Limb (tissue), 2 donors: ENCODE results near the gene COL24A1.
"Not testable (repeated sequence)": the region's sequence is repeated elsewhere in the genome, so short reads cannot be mapped to it uniquely, and the experiment has no call there.

Source experiments
- DNase-seq, 2 donors: peaks; one replicate each; pipeline ENCODE4 v3.0.0-alpha.2; 2016; ENCODE audit errors: extremely low spot score in 2 of 2

Gene COL24A1

DNA sequence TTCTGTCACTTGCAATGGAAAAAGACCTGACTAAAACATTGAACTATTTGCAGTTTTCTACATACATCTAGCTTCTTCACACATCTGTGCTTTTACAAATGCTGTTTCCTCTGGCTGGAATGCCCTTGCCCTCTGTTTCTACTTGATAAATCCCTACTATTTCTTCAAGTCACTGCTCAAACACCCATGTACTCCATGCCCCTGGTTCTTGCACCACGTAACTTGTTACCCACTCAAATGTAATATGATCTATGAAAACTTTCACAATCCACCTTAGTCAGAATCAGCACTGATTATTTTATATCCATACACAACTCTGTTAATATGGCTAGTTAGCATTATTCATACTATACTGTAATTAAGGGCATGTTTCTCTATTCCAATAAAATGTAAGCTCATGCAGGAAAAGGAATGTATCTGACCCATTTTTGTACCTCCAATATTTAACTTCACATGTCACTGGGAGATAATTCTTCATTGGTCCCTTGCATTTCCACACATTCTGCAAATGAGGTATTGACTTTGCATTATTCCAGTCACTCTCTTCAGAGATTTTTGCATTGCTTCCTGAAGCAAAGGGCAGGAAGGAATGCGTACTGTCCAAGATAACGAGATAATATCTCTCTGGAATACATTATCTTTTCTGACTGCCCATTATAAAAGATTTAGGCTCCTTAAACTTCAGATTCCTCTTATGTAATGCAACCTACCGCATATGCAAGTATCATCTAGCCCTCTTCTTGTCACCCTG, 158.3 kb downstream of the COL24A1 start:
- no peak for DNase-seq

DNA sequence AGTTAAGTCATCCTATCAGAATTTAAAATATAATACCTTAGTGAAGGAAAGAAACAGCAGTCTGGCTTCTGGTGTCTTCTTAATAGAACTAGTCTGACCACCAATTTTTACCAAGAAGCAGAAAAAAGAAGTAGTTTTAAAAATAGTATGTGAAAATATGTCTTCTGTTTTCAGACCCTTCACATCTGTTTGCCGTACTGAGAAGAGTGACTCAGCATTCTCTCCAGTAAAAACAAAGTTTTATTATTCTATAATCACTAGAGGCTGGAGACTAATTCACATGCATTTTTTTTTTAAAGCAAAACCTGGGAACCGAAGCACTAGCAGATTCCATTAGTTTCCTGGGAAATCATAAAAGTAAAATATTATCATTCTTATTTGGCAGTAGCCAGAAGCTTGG, 163.8 kb downstream of the COL24A1 start:
- peak in 1 of 2 donors; percentile 76 for DNase-seq

DNA sequence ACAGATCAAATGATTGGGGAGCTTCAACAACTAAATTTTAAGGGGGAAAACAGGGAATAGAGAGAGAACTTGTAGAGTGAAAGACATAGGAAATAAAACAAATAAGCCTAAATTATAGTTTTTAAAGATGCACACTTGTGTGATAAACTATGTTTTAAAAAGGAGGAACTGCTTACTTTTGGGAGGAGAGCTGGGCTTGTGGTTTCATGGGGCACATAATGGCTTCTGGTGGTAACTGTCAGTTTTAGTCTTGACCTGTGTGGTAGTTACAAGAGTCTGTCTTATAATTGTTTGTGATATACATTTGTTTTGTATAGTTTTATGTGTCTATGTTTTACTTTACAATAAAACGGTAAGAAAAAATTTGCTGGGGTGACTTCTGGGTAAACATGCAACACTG, 165.3 kb downstream of the COL24A1 start:
- DNase-seq: no peak

DNA sequence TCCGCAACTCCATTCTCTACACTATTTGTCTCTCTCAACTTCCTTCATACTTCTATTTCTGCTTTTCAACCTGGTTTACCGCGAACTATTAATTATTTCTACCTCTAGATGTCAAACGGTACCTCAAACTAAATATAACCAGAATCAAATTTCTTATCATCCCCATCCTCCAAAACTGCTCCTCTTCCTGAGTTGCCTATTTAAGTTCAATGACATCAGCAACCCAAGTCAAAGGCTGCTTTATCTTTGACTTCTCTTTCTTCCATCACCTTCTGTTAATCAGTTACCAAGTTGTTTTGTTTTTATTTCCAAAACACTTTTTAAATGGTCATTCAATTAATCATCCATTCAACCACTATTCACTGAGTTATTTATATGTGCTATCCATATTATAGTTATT, 171.9 kb downstream of the COL24A1 start:
- no peak for DNase-seq

DNA sequence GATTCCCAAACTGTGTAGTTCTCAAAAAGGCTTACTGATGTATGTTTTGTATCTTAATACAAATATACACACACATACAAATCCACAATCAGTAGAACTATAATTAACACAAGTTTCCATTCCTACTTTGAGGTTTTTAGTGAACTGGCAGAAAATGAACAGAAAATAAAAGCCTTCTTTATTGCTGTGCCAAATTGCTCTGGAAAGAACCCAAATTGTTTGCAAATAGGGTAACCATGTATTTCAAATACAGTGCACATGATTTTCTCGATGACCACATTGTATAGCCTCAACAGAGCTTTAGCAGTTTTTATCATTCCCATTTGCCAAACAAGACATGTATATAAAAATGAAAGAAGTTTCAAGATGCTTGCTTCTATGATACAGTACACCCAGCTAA, 173.3 kb downstream of the COL24A1 start:
- DNase-seq: no peak

DNA sequence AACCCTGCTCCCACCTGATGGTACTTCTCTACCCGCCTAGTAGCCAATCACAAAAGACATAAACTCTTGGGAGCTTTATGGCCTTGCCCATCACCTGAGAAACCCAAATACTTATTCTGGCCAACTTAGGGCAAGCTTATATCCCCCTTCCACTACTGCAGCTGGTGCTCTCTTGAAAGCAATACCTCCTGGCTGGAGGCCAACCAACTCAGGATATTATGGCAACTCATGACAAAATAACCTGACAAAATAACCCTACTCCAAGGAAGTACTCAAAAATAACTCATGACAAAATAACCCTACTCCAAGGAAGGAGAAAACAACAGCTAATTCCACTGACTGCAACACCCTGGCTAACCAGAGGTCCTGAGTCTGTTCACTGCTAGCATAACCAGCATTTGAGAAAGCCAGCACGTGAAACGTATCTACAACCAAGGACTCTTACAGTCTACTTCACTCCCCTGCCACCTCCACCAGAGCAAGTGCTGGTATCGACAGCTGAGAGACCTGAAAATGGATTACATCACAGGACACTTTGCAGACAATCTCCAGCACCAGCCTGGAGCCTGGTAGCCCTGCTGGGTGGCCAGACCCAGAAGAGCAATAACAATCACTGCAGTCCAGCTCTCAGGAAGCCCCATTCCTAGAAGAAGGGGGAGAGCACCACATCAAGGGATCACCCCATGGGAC, 179.9 kb downstream of the COL24A1 start:
- DNase-seq: no peak

DNA sequence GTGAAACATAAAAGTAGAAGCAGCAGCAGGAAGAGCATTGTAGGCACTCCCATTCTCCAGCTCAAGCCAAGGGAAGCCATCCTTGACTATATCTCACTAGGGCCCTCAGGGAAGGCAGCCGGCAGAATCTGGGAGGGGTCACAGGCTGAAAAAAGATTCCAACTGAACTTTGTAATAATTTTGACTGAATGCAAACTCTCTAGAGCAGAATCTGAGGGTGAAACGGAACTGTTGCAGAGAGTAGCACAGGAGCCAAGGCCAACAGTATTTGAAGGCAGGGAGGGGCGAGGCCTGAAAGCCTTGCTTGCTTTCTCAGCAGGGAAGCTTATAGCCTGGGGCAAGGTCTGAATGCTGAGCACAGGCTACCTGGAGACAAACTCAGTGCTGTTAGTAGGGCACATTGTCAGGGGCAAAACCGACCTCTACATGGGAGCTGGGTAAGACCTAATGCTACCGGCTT, 180.6 kb downstream of the COL24A1 start:
- no peak for DNase-seq

DNA sequence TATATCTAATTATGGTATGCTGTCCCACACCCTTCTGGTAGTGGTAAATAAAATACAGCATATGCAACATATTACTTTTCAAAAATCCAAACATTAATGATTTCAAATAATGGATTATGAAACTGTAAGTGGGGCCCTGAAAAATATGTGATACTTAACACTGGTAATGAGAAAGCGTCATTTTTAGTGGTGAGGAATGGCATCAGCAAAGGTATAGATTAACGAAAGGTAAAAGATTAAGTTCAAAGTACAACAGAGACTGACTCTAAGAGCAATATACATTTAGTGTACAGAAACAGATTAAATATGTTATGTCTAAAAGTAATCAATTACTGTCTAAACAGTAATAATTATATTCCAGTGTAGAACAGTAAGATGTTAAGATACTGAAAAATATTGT, 194.1 kb downstream of the COL24A1 start:
- DNase-seq: no peak

DNA sequence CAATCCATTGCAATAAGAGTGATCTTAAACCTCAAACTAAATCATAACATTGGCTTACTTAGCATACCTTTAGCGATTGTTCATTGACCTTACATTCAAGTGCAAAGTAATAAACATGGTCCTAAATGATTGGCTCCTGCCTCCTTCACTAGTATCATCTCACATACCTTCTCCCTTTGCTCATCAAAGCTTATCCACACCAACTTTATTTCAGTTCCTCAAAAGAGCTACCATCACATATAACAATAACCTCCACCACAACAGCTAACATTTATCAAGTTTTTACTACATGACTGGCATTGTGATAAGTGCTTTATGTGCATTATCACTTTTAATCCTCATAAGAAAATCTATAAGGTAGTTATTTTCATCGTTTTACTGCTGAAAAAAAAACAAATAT, 198.8 kb downstream of the COL24A1 start:
- no peak for DNase-seq

DNA sequence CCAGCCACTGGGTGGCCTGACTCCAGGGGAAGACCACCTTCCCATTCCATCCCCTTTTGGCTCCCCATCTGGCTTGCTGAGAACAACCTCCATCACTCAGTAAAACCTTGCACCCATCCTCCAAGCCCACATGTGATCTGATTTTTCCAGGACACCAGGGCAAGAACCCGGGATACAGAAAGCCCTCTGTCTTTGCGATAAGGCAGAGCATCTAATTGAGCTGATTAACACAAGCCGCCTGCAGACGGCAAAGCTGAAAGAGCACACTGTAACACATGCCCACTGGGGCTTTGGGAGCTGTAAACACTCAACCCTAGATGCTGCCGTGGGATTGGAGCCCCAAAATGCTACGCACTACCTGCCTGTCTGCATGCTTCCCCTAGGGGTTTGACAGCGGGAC, 201.4 kb downstream of the COL24A1 start:
- not testable (repeated sequence) for DNase-seq

DNA sequence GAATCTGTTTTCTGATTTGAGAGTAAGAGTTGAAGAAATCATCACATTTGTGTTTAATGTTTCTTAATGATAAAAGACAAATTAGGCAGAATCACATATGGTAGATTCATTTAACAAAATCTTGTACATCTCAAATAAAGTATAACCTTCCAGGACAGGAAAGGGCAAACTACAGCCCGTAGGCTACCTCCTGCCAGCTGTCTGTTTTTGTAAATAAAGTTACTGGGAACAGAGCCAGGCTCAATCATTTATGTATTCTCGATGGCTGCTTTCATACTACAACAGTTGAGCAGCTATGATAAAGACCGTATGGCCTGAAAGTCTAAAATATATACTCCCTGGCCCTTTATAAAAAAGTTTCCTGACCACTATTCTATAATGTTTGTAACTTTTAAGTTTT, 204.1 kb downstream of the COL24A1 start:
- DNase-seq: no peak

DNA sequence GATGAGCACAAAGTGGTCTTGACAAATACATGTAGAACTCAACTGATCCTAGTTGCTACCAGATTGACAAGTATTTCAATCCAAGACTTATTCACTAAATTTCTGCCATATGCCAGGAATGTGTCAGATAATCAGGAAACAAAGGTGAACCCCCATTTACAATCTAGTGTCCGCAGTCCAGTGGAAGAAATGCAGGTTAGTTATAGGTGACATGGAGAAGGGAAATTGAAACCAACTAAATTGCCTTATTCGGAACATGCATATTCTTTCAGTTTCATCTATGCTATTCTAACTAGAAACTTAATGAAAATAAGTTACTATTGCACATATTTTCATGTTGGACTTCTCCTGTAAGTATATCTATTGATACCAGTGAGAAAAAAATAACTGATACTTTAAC, 209.4 kb downstream of the COL24A1 start:
- DNase-seq: no peak

DNA sequence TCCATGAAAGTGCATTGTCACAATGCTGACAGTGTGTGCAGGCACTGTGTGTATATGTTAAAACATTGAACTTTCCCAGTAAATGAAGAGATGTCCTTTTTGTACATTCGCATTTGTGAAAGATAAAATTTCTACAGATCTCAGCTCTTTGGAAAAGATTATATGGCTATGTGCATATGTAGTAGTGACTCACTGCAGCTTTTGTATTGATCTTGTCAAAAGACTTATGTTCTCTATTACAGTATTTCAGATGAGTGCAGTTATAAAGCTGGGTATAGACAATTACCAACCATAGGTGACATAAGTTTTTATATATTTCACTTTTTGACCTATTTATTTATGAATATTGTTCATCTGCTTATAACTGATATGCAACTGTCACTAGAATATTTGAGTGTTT, 212.6 kb downstream of the COL24A1 start:
- DNase-seq: no peak

DNA sequence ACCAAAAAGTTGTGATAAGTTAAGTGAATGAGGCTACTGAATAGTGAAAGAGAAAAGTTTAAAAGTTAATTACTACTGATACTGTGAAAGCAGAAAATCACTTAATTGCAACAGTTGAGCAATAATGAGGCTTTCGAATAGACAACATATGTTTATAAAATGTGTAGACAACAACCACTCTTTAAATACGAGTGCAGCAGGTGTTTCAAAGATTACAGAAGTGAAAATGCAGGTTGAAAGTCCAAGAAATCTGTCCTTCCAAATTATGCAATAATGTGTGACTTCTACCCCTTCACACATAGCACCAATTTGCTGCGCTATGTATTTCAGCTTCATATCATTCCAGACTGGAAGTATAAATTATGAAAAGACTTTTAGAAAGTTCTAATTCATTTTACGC, 213.0 kb downstream of the COL24A1 start:
- DNase-seq: no peak

DNA sequence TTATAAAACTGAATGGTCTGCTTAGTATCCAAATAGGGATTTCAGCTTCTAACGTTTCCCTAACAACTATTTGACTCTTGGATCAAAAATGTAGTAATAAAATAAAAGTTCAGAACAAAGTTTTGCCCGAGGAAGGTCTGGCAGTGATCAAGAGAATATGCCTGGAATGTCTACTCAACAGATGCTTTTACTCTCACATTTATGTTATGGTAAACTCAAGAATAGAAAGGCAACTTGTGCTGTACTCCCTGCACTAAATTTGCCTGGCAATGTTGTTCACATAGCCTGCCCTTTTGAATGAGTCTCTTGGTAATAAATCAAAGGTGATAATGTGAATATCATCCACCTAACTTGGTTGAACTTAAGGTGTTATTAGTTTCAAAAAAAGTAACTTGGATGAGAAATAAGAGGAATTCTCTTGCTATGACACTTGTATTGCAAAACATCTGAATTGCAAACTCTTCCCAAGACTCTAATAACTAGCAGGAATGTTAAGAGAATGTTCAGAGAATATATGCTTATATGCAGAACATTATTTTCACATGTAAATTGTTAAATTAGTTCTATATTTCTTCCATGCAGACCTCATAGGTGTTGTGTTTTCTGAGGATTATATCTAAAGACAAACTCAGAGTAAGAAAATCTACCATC, 215.8 kb downstream of the COL24A1 start:
- peak in 1 of 2 donors; percentile 85 for DNase-seq

DNA sequence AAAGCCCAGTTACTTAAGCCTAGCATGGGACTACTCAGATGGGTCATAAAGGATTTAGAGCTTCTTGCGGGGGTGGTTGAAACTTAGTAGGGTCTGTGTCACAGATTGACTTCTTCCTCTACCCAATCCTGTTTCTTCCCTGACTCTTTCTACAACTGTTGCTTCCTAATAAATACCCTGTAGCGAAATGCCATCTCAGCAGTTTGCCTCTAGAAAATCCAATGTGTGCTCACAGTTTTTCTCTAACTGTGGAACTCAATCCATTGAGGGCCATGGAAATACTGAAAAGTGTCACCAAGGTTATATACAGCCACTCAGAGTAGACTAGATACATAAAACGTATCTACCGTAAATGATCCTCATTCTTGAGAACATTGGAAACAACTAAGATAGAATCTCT, 217.7 kb downstream of the COL24A1 start:
- no peak for DNase-seq

DNA sequence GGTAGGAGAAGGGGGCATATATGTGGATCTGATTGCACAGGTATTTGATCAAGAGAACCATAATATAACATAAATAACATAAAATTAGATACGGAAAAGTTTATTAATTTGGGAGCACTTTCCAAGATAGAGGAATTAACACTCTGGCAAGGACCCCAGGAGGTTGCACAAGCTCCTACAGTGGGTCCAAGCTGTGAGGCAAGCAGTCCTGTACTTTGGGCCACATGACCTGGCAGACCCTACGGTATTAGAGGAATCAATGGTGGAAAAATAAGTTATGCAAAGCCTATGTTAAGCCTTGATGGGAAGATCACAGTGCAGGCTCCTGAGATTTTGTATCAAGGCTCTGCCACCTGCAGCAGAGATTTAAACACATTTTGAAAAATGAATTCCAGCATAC, 220.1 kb downstream of the COL24A1 start:
- DNase-seq: no peak

DNA sequence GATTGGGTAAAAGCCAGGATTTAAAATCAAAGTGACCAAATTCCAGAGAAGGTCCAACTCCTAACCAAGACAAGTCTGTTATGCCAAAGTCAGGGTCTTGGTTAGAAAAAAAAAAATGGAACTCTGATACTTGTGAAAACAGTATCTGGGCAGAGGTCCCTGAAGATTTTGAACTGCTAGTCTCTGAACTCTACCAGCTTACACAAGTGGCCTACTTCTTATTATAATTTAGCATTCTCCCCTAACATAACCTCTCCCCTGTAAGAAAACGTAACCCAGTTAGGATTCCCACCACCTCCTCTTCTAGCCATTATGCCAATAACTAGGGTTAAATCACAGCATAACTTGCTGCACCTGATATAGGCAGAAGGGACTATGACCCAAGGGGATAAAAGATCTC, 220.5 kb downstream of the COL24A1 start:
- DNase-seq: no peak

DNA sequence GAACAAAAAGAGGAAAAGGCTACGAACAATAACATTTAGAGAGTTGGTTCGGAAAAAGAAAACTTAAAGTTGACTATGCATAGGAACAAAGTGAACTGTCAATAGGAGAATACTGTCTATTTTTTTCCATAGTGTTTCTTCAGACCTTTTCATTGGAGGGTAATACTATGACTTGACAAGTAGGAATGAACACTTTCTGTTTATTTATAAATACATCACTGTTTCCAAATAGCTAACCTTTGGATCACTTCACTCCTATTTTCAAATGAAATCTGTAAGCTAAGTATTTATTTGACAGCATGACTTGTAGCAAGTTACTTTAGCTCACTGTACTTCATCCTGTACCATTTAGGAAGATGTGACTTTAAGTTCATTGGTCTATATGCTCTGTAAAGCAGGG, 221.3 kb downstream of the COL24A1 start:
- no peak for DNase-seq

DNA sequence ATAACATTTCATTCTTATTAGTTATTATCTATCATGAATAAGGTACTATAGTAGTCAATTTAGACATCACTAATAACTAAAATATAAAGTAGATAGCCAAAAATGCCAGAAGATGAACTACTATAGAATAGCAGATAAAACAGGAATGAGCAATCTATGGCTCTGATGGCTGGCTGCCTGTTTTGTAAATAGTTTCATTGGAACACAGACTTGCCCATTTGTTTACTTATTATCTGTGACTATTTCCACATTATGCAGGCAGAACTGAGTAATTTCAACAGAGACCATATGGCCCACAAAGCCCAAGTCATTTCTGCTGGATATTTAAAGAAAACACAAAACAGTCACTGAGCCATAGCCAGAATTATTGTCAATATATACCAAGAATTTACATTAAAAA, 222.1 kb downstream of the COL24A1 start:
- no peak for DNase-seq

DNA sequence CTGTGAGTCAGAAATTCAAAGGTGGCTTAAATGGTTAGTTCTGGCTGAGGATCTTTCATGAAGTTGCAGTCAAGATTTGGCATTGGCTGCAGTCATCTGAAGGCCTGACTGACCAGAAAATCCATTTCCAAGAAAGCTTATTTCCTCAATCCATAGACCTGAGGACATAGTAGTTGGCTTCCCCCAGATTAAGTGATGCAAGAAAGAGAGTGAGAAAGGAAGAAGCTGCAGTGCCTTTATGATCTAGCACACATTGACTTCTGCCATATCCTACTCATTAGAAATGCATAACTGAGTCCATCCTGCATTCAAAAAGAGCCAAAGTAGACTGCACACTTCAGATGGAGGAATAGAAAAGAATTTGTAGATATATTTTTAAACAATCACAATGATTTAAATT, 222.6 kb downstream of the COL24A1 start:
- no peak for DNase-seq

DNA sequence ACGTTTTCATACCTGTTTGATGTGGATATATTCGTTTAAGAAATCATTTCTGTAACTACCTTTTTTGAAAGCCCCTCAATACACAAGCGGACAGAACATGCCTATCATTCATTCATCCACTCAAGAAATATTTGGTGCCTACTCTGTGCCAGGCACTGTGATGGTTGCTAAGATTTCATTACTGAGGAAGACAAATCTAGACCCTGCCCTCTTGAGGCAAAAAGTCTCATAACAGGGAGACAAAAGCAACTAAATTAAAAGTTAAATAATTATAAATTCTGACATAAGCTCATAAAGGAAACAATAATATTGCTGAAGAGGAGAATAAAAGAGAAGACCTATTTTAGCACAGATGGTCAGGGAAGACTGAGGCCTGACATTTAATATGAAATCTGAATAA, 244.8 kb downstream of the COL24A1 start:
- no peak for DNase-seq

DNA sequence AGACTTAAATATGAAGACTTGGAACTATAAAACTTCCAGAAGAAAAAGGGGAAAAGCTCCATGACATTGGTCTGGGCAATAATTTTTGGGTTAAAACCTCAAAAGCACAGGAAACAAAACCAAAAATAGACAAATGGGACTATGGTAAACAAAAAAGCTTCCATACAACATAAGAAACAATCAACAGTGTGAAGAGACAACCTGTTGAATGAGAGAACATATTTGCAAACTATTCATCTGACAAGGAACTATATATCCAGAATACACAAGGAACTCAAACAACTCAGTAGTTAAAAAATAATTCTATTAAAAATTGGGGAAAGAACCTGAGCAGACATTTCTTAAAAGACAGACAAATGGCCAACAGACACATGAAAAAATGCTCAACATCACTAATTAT, 255.7 kb downstream of the COL24A1 start:
- DNase-seq: no peak
